H1 (cell line): ENCODE measurements around the gene TMA7. TPM values are rescaled to one million over a fixed set of nuclear protein-coding genes. Genes with fewer than 3 reads are reported as not detected.

Experiments used
- BRCA1 ChIP-seq: IDR thresholded peaks from 2 replicates; pipeline ENCODE4 v1.6.1; 2012; ENCODE audit warnings: low read depth, low read length, improper control_type of control experiment
- CHD2 ChIP-seq: IDR thresholded peaks from 2 replicates; pipeline ENCODE4 v1.6.1; 2012; ENCODE audit warnings: low read length, improper control_type of control experiment
- CTCF ChIP-seq, 3 experiments: IDR thresholded peaks; 1 replicate in 2 of 3; 2 replicates in 1 of 3; pipeline versions ENCODE4 v1.5.1 to v1.6.1; 2011; ENCODE audit warnings: low read length in 3 of 3, mild to moderate bottlenecking in 3 of 3, inconsistent platforms in 2 of 3, low read depth in 1 of 3, moderate library complexity in 1 of 3; ENCODE audit not compliant: insufficient read depth in 1 of 3; ENCODE audit errors: control extremely low read depth in 1 of 3
- JUN ChIP-seq: IDR thresholded peaks from 2 replicates; pipeline ENCODE4 v1.6.1; 2011; ENCODE audit warnings: low read depth, mild to moderate bottlenecking, improper control_type of control experiment, low read length
- RFX5 ChIP-seq: IDR thresholded peaks from 2 replicates; pipeline ENCODE4 v1.6.1; 2011; ENCODE audit warnings: low read depth, low read length, improper control_type of control experiment, borderline replicate concordance
- SRF ChIP-seq: IDR thresholded peaks from 2 replicates; pipeline ENCODE4 v1.6.1; 2011; ENCODE audit warnings: mild to moderate bottlenecking, low read depth, low read length, moderate library complexity
- SUZ12 ChIP-seq: fragments of 200-600 bp; sonication (generic); IDR thresholded peaks from 2 replicates; pipeline ENCODE4 v1.6.1; 2012; ENCODE audit warnings: mild to moderate bottlenecking, inconsistent platforms, low read length, moderate library complexity, mixed read lengths
- polyA plus RNA-seq, 7 experiments: library from polyadenylated mRNA; depleted of rRNA in 3 of 7; stranded (reverse) in 5 of 7; unstranded in 2 of 7; fragments of >200 nt in 5 of 7; fragments of 200-250 nt in 2 of 7; gene quantifications; 1 replicate in 5 of 7; 2 replicates in 1 of 7; 4 replicates in 1 of 7; pipeline versions ENCODE4 v1.2.1 to v1.2.3, GENCODE V29; 2011 to 2013; ENCODE audit warnings: missing spikeins in 2 of 7, mixed read lengths in 2 of 7
- total RNA-seq: library from RNA; stranded (reverse); fragmentation: NEBNext Ultra II Directional; extraction: Animal tissue kit (Norgen Biotek cat#: 25700); gene quantifications from 2 replicates; pipeline ENCODE4 v1.2.1, GENCODE V29; 2021
- TF ChIP-seq, protein P1 (sequence below): IDR thresholded peaks from 2 replicates; pipeline ENCODE4 v1.6.1; 2012; ENCODE audit warnings: low read length, inconsistent platforms

The TMA7 gene
- total and polyA plus RNA-seq, 2 of the 8 experiments (the other 6 are each of a cell fraction or from before 2014, with no cell fraction given): 138 to 305 TPM

DNA sequence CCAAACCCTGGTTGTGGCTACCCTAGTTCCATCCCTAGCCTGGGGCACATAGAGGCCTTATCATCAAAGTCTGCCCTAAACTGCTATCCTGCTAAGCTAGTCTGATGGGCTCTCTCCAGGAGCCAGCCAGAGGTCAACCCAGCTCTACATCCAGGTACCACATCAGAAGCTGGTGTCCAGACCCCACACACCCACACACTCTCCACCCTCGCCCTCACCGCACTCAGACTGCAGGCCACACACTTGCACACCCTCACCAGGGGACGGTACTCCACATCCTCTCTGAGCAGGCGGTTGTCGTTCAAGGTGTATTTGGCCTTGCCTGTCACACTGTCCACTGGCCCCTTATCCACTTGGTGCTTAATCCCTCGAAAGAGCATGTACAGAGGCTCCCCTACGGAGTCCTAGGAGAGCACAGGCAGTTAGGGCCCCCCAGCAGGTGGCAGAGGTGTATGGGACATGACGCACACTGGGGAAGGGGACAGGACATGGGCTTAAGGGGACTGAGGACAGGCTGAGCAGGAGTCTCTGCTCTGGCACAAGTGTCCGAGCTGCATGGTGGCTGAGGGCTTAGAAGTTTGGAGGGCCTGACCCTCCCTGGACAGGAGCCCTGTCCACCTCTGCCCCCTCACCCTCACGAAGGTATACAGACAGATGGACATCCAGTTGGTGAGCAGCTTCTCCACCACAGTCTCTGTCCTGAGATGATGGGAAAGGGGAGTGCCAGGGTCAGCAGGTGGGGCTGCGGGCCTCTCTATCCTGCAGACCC, 28.3 kb upstream of the TMA7 start (continued):
- TF ChIP-seq SUZ12 (no peak), RFX5 (no peak), BRCA1 (no peak), CTCF (IDR thresholded peaks at IDR 0.05; ENCODE audit: control extremely low read depth in 1 of 3, insufficient read depth in 1 of 3, low read depth in 1 of 3, low read length in 3 of 3) (no peak), SRF (no peak), JUN (no peak), CHD2 (no peak)
- TF ChIP-seq, protein P1, sequence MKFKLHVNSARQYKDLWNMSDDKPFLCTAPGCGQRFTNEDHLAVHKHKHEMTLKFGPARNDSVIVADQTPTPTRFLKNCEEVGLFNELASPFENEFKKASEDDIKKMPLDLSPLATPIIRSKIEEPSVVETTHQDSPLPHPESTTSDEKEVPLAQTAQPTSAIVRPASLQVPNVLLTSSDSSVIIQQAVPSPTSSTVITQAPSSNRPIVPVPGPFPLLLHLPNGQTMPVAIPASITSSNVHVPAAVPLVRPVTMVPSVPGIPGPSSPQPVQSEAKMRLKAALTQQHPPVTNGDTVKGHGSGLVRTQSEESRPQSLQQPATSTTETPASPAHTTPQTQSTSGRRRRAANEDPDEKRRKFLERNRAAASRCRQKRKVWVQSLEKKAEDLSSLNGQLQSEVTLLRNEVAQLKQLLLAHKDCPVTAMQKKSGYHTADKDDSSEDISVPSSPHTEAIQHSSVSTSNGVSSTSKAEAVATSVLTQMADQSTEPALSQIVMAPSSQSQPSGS: no peak
